Activated T-cell treated with anti-CD3 and anti-CD28 coated beads, Interleukin-2, amount 50 U/mL, for 1 hour (primary cell): ENCODE data around the gene OTP.
"Not testable (repeated sequence)": the region's sequence is repeated elsewhere in the genome, so short reads cannot be mapped to it uniquely, and the experiment has no call there.

Experiments
- DNase-seq: peaks from one replicate; pipeline ENCODE4 v3.0.0-alpha.2; 2020

The OTP gene

DNA sequence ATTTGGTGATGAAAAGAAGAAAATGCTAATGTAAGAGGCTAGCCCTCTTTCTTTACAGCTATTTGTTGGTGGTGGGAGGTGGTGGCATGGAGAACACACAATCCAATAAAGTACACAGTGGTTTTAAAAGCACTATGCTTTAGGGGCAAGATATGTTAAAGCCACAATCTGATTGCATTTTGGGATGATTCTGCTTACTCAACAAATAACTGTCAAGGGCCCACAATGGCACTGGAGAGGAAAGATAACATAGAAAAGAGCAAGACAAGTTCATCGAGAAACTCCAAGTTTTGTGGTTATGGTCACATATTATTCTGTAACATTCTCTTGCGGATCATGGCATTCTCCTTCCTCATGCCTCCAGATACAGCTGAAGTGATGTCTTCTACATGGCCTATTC lies 38.8 kb downstream of the OTP start:
- DNase-seq: no peak

GRCh38 chr5:77590347-77590746 lies 48.2 kb downstream of the OTP start:
- no peak for DNase-seq

GRCh38 chr5:77588175-77588574 lies 50.3 kb downstream of the OTP start:
- DNase-seq: no peak

DNA sequence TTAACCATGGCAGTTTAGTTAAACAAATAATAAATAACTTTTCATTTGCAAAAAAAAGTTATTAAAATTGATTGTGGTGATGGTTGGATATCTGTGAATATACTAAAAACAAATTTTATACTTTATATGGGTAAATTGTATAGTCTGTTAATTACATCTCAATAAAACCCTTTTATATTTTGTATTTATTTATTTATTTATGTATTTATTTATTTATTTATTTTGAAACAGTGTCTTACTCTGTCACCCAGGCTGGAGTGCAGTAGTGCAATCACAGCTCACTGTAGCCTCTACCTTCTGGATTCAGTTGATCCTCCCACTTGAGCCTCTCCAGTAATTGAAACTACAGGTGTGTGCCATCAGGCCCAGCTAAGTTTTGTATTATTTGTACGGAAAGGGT lies 52.4 kb downstream of the OTP start:
- DNase-seq: no peak

GRCh38 chr5:77582143-77582542 lies 56.4 kb downstream of the OTP start:
- DNase-seq: not testable (repeated sequence)
